Tongue (tissue), 2 donors: ENCODE data around the gene SLC22A14. TPM values are rescaled to one million over a fixed set of nuclear protein-coding genes. Genes with fewer than 3 reads are reported as not detected.
"Not testable (repeated sequence)": the region's sequence is repeated elsewhere in the genome, so short reads cannot be mapped to it uniquely, and the experiment has no call there.

Source experiments
- DNase-seq: peaks from one replicate; pipeline ENCODE4 v3.0.0-alpha.2; 2015
- total RNA-seq: library from RNA; depleted of rRNA; stranded (reverse); fragments of >200 nt; gene quantifications from one replicate; pipeline ENCODE4 v1.2.3, GENCODE V29; 2014

The SLC22A14 gene
- total RNA-seq, 1 donor from 2014 or later, result not detected

GRCh38 chr3:38313695-38314094 lies 31.6 kb downstream of the SLC22A14 start:
- DNase-seq, result no peak

- no peak for DNase-seq
These were observed 32.1 kb downstream of the SLC22A14 start for GRCh38 chr3:38314112-38314763.

- no peak for DNase-seq
These were observed 32.8 kb downstream of the SLC22A14 start for GRCh38 chr3:38314764-38315487.

GRCh38 chr3:38315488-38316230 lies 33.6 kb downstream of the SLC22A14 start:
- no peak for DNase-seq

- no peak for DNase-seq
These were observed 34.5 kb downstream of the SLC22A14 start for GRCh38 chr3:38316356-38317191.

GRCh38 chr3:38317192-38317759 lies 35.2 kb downstream of the SLC22A14 start:
- no peak for DNase-seq

- DNase-seq, result no peak
These were observed 36.9 kb downstream of the SLC22A14 start for GRCh38 chr3:38318766-38319671.

- DNase-seq, result not testable (repeated sequence)
These were observed 38.5 kb downstream of the SLC22A14 start for GRCh38 chr3:38320638-38321037.

- DNase-seq, result no peak
These were observed 41.0 kb downstream of the SLC22A14 start for GRCh38 chr3:38323060-38323459.

GRCh38 chr3:38325256-38325655 lies 43.2 kb downstream of the SLC22A14 start:
- DNase-seq, result no peak

GRCh38 chr3:38327335-38328009 lies 45.4 kb downstream of the SLC22A14 start:
- DNase-seq, result no peak

- DNase-seq, result no peak
These were observed 49.3 kb downstream of the SLC22A14 start for GRCh38 chr3:38331257-38332022.

- DNase-seq, result no peak
These were observed 50.1 kb downstream of the SLC22A14 start for GRCh38 chr3:38332201-38332600.

- no peak for DNase-seq
These were observed 52.3 kb downstream of the SLC22A14 start for GRCh38 chr3:38334142-38335055.

GRCh38 chr3:38335263-38335662 lies 53.2 kb downstream of the SLC22A14 start:
- no peak for DNase-seq

GRCh38 chr3:38337703-38338102 lies 55.6 kb downstream of the SLC22A14 start:
- DNase-seq, result no peak

GRCh38 chr3:38343797-38344594 lies 61.9 kb downstream of the SLC22A14 start:
- peak; percentile 6 for DNase-seq
